ENCODE measurements around the gene PFDN2.

DNA sequence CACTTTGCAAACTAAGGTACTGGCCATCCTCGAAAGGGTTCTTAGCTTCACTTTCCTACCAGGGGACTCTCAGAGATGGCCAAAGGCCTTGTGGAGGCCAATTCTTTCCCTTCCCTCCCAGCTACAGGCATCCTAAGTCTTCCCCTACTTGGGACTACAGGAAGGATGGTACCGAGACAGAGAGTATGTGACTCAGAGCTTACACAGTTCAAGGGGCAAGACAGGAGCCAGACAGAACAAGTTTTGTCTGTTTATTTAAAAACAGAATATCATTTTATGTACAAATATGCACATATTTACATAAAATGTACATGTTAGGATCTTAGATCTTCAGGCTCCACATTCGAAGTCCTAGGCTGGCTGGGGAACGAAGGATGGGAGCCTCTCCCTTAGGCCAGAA is 47.1 kb downstream of the PFDN2 start:
- TF ChIP-seq, protein P1, sequence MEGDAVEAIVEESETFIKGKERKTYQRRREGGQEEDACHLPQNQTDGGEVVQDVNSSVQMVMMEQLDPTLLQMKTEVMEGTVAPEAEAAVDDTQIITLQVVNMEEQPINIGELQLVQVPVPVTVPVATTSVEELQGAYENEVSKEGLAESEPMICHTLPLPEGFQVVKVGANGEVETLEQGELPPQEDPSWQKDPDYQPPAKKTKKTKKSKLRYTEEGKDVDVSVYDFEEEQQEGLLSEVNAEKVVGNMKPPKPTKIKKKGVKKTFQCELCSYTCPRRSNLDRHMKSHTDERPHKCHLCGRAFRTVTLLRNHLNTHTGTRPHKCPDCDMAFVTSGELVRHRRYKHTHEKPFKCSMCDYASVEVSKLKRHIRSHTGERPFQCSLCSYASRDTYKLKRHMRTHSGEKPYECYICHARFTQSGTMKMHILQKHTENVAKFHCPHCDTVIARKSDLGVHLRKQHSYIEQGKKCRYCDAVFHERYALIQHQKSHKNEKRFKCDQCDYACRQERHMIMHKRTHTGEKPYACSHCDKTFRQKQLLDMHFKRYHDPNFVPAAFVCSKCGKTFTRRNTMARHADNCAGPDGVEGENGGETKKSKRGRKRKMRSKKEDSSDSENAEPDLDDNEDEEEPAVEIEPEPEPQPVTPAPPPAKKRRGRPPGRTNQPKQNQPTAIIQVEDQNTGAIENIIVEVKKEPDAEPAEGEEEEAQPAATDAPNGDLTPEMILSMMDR (conservative IDR thresholded peaks at IDR 0.05): no peak
- no peak for TF ChIP-seq ZFX (IDR thresholded peaks at IDR 0.05)

All from C4-2B (cell line).